KBM-7 (cell line): Measurements from ENCODE around the gene TPRX2.
"Not testable (repeated sequence)": the region's sequence is repeated elsewhere in the genome, so short reads cannot be mapped to it uniquely, and the experiment has no call there.

Experiments
- DNase-seq: peaks from one replicate; pipeline ENCODE4 v3.0.0-alpha.2; 2015
- in situ Hi-C: fragments of 300-500 bp; cut with MboI; formaldehyde crosslinking; loops from 2 replicates; pipeline ENCODE4 v1.14.3; 2020; ENCODE audit warnings: low sequenced_read_pairs, low pct_unique_long_range_greater_than_20kb, mixed read lengths

TPRX2 gene

GRCh38 chr19:47858231-47858630 lies 804 bp upstream of the TPRX2 start:
- DNase-seq, in situ Hi-C loops: not testable (repeated sequence)

- DNase-seq, in situ Hi-C loops: not testable (repeated sequence)
These were observed 803 bp downstream of the TPRX2 start for GRCh38 chr19:47859838-47860237.

GRCh38 chr19:47860602-47861297 lies 1.7 kb downstream of the TPRX2 start:
- DNase-seq = no peak
- in situ Hi-C loops = no loop called here

GRCh38 chr19:47861630-47862029 lies 2.6 kb downstream of the TPRX2 start:
- in situ Hi-C loops = no loop called here
- no peak for DNase-seq

- peak; percentile 83 for DNase-seq
- in situ Hi-C loops = no loop called here
These were observed 4.5 kb downstream of the TPRX2 start for GRCh38 chr19:47863514-47863936.

- DNase-seq = no peak
- in situ Hi-C loops = no loop called here
These were observed 6.1 kb downstream of the TPRX2 start for GRCh38 chr19:47865166-47865565.

GRCh38 chr19:47878906-47879305 lies 19.9 kb downstream of the TPRX2 start:
- in situ Hi-C loops = no loop called here
- DNase-seq = no peak

GRCh38 chr19:47879385-47879784 lies 20.4 kb downstream of the TPRX2 start:
- DNase-seq, in situ Hi-C loops: not testable (repeated sequence)

GRCh38 chr19:47881757-47882156 lies 22.7 kb downstream of the TPRX2 start:
- in situ Hi-C loops = no loop called here
- DNase-seq = no peak

GRCh38 chr19:47882890-47883289 lies 23.9 kb downstream of the TPRX2 start:
- in situ Hi-C loops = no loop called here

GRCh38 chr19:47885067-47885463 lies 26.0 kb downstream of the TPRX2 start:
- in situ Hi-C loops = no loop called here
- DNase-seq = no peak

More at GRCh38 chr19:47882890-47883289, 23.9 kb downstream of the TPRX2 start:
- DNase-seq = no peak

- no peak for DNase-seq
- in situ Hi-C loops = no loop called here
These were observed 27.1 kb downstream of the TPRX2 start, which contains the start of gene SULT2A1 for GRCh38 chr19:47886010-47886559. Gene SULT2A1, minus strand, starts transcription at chr19:47886315. Its CDS starts 58 bp downstream, at chr19:47886257.

GRCh38 chr19:47890865-47891621 lies 32.0 kb downstream of the TPRX2 start:
- in situ Hi-C loops = no loop called here
- no peak for DNase-seq

GRCh38 chr19:47891622-47891922 lies 32.5 kb downstream of the TPRX2 start:
- DNase-seq = no peak
- in situ Hi-C loops = no loop called here

GRCh38 chr19:47891923-47892666 lies 33.1 kb downstream of the TPRX2 start:
- in situ Hi-C loops = no loop called here
- peak; percentile 11 for DNase-seq

- in situ Hi-C loops = no loop called here
- DNase-seq = no peak
These were observed 36.2 kb downstream of the TPRX2 start for GRCh38 chr19:47895165-47895782.

GRCh38 chr19:47896019-47896418 lies 37.0 kb downstream of the TPRX2 start:
- no peak for DNase-seq
- in situ Hi-C loops = no loop called here

- in situ Hi-C loops = no loop called here
- DNase-seq = no peak
These were observed 37.7 kb downstream of the TPRX2 start for GRCh38 chr19:47896773-47897172.

GRCh38 chr19:47897861-47898260 lies 38.8 kb downstream of the TPRX2 start:
- in situ Hi-C loops = no loop called here
- no peak for DNase-seq
